ENCODE measurements around the gene NPAS3.

Gene NPAS3

GRCh38 chr14:33184587-33184986 is 245.9 kb downstream of the NPAS3 start:
- H3K4me3 ChIP-seq (ENCODE audit: severe bottlenecking): no peak overlapping the region
- TF ChIP-seq CTCF (IDR thresholded peaks at IDR 0.05; ENCODE audit: poor library complexity, severe bottlenecking): peak; percentile 17
- DNase-seq (ENCODE audit: low spot score): no peak
- H3K4me1 ChIP-seq (ENCODE audit: insufficient read depth, poor library complexity, severe bottlenecking): no peaks in the 10 kb centered on the region
- ATAC-seq (ENCODE audit: low read depth): 0 out of 3 replicates have a peak, but pooled peaks have one; percentile 38
- H3K27ac ChIP-seq (ENCODE audit: poor library complexity, severe bottlenecking): no peak overlapping the region
- H3K9me3 ChIP-seq (ENCODE audit: severe bottlenecking): no peaks in the 10 kb centered on the region
- H3K27me3 ChIP-seq (ENCODE audit: insufficient read depth, poor library complexity, severe bottlenecking): peaks cover under 1% of the 10 kb centered on the region
- H3K36me3 ChIP-seq (ENCODE audit: low read depth): no peaks in the 10 kb centered on the region

GRCh38 chr14:33186656-33187055 is 248.0 kb downstream of the NPAS3 start:
- no peaks in the 10 kb centered on the region for H3K9me3 ChIP-seq (ENCODE audit: severe bottlenecking)
- H3K36me3 ChIP-seq (ENCODE audit: low read depth): no peaks in the 10 kb centered on the region
- no peaks in the 10 kb centered on the region for H3K4me1 ChIP-seq (ENCODE audit: insufficient read depth, poor library complexity, severe bottlenecking)
- no peak for TF ChIP-seq CTCF (IDR thresholded peaks at IDR 0.05; ENCODE audit: poor library complexity, severe bottlenecking)
- no peak overlapping the region for H3K27ac ChIP-seq (ENCODE audit: poor library complexity, severe bottlenecking)
- DNase-seq (ENCODE audit: low spot score) (no peak), ATAC-seq (ENCODE audit: low read depth) (no peak)
- H3K4me3 ChIP-seq (ENCODE audit: severe bottlenecking): no peak overlapping the region
- peaks cover 18% of the 10 kb centered on the region for H3K27me3 ChIP-seq (ENCODE audit: insufficient read depth, poor library complexity, severe bottlenecking)

- Histone ChIP-seq H3K4me3 (ENCODE audit: severe bottlenecking) (no peak overlapping the region), H3K36me3 (ENCODE audit: low read depth) (no peaks in the 10 kb centered on the region), H3K27me3 (ENCODE audit: insufficient read depth, poor library complexity, severe bottlenecking) (peaks cover 25% of the 10 kb centered on the region), H3K27ac (ENCODE audit: poor library complexity, severe bottlenecking) (no peak overlapping the region), H3K9me3 (ENCODE audit: severe bottlenecking) (no peaks in the 10 kb centered on the region), H3K4me1 (ENCODE audit: insufficient read depth, poor library complexity, severe bottlenecking) (no peaks in the 10 kb centered on the region)
- no peak for ATAC-seq (ENCODE audit: low read depth)
- DNase-seq (ENCODE audit: low spot score): no peak
- no peak for TF ChIP-seq CTCF (IDR thresholded peaks at IDR 0.05; ENCODE audit: poor library complexity, severe bottlenecking)
These were observed 250.2 kb downstream of the NPAS3 start for GRCh38 chr14:33188880-33189279.

- H3K27ac ChIP-seq (ENCODE audit: poor library complexity, severe bottlenecking): no peak overlapping the region
- no peaks in the 10 kb centered on the region for H3K9me3 ChIP-seq (ENCODE audit: severe bottlenecking)
- DNase-seq (ENCODE audit: low spot score) (no peak), ATAC-seq (ENCODE audit: low read depth) (no peak)
- H3K36me3 ChIP-seq (ENCODE audit: low read depth): no peaks in the 10 kb centered on the region
- no peaks in the 10 kb centered on the region for H3K4me1 ChIP-seq (ENCODE audit: insufficient read depth, poor library complexity, severe bottlenecking)
- no peak overlapping the region for H3K4me3 ChIP-seq (ENCODE audit: severe bottlenecking)
- TF ChIP-seq CTCF (IDR thresholded peaks at IDR 0.05; ENCODE audit: poor library complexity, severe bottlenecking): no peak
- peaks cover 25% of the 10 kb centered on the region for H3K27me3 ChIP-seq (ENCODE audit: insufficient read depth, poor library complexity, severe bottlenecking)
These were observed 253.2 kb downstream of the NPAS3 start for GRCh38 chr14:33191855-33192254.

- no peak for TF ChIP-seq CTCF (IDR thresholded peaks at IDR 0.05; ENCODE audit: poor library complexity, severe bottlenecking)
- Histone ChIP-seq H3K27ac (ENCODE audit: poor library complexity, severe bottlenecking) (no peak overlapping the region), H3K4me1 (ENCODE audit: insufficient read depth, poor library complexity, severe bottlenecking) (no peaks in the 10 kb centered on the region), H3K4me3 (ENCODE audit: severe bottlenecking) (no peak overlapping the region), H3K9me3 (ENCODE audit: severe bottlenecking) (no peaks in the 10 kb centered on the region), H3K36me3 (ENCODE audit: low read depth) (no peaks in the 10 kb centered on the region), H3K27me3 (ENCODE audit: insufficient read depth, poor library complexity, severe bottlenecking) (peaks cover 24% of the 10 kb centered on the region)
- DNase-seq (ENCODE audit: low spot score): no peak
- ATAC-seq (ENCODE audit: low read depth): no peak
These were observed 255.9 kb downstream of the NPAS3 start for GRCh38 chr14:33194551-33194950.
